Activated CD4-positive, alpha-beta T cell treated with anti-CD3 and anti-CD28 coated beads for 24 hours (primary cell): ENCODE data around the gene CARMIL1.
"Not testable (repeated sequence)": the region's sequence is repeated elsewhere in the genome, so short reads cannot be mapped to it uniquely, and the experiment has no call there.

ENCODE experiments used
- DNase-seq, 2 donors: peaks; one replicate each; pipeline ENCODE4 v3.0.0-alpha.2; 2020; ENCODE audit warnings: low read depth in 2 of 2

CARMIL1 gene

GRCh38 chr6:25366903-25367545 is 87.8 kb downstream of the CARMIL1 start:
- peak in 1 of 2 donors; percentile 21 for DNase-seq

DNA sequence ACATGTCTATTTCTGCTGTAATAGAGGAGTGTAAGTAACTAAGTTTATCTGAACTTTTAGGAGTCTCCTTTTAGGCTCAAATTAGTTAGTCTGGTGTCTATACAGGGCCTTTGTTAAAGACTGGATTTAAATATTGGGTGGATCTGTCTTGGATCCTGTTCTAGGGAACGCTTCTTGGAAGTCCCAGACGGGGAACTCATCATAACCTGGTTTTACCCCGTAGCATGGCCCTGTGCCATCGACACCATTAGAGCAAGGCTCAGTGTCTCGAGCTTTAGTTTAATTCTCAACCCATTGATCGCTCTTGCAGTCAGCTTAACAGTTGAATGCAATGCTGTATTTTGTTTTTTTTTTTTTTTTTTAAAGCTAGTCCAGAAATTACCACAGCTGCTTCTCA is 89.9 kb downstream of the CARMIL1 start:
- DNase-seq = no peak

- no peak for DNase-seq
Observed at GRCh38 chr6:25369433-25370177, 90.4 kb downstream of the CARMIL1 start.

GRCh38 chr6:25370178-25371036 is 91.2 kb downstream of the CARMIL1 start:
- DNase-seq = no peak

DNA sequence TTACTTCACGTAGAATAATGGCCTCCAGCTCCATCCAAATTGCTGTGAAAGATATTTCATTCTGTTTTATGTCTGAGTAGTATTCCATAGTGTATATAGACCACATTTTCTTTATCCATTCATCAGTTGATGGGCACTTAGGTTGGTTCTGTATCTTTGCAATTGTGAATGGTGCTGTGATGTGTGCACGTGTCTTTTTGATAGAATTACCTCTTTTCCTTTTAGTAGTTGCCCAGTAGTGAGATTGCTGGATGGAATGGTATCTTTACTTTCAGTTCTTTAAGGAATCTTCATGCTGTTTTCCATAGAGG is 91.8 kb downstream of the CARMIL1 start:
- DNase-seq = no peak

GRCh38 chr6:25375125-25375524 is 96.0 kb downstream of the CARMIL1 start:
- no peak for DNase-seq

GRCh38 chr6:25377664-25378063 is 98.5 kb downstream of the CARMIL1 start:
- DNase-seq = no peak

DNA sequence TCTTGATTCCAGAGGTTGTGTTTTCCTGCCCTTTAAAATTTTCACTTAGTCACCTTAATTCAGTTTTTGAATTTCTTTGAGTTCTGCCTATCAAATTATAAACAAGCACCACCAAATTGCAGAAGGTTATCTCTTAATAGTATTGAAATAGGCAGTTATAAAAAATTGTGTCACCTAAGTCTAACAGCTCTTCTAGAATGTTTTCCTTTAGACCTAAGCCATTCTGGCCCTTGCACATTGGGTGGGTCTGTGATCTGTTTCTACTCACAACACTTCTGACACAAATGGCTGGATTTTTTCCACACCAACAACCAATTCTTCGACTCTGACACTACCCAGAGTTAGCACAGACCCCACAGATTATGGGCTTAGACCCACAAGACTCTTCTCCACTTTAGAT is 101.9 kb downstream of the CARMIL1 start:
- DNase-seq = no peak

GRCh38 chr6:25382476-25382875 is 103.3 kb downstream of the CARMIL1 start:
- DNase-seq = not testable (repeated sequence)

- no peak for DNase-seq
Observed at GRCh38 chr6:25384234-25384633, 105.1 kb downstream of the CARMIL1 start.

GRCh38 chr6:25384967-25385366 is 105.8 kb downstream of the CARMIL1 start:
- no peak for DNase-seq

DNA sequence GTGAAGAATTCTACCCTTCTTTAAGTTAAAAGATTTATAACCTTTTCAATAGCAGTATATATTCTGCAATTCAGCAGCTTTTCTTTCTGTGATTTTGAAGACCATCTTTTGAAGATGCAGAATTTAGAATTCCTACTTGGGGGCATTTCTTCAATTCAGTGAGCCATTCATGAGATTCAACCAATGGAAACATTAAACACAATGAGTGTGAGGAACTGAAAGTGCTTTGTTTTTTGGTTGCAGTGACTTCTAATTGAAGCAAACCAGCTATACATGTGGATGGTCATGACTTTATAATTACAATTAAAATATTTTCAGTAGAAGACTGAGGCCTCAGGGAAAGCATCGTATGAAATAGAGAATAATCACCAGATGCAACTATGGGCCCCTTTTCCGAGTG is 108.3 kb downstream of the CARMIL1 start:
- no peak for DNase-seq

GRCh38 chr6:25387911-25388310 is 108.7 kb downstream of the CARMIL1 start:
- DNase-seq = no peak

DNA sequence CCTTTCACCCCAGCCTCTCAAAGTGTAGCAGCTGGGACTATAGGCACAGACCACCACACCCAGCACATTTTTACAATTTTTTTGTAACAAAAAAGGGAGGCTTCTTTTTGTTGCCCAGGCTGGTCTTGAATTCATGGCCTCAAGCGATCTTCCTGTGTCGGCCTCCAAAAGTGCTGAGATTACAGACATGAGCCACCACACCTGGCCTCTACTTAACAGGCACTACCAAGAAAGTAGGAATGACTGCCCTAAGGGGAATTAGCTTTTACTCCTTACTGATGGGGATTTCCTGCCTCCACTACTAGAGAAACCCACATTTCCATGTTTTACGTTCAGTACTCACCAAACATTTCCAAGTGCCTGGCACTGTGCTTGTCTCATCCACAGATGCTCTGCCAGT is 109.6 kb downstream of the CARMIL1 start:
- no peak for DNase-seq

DNA sequence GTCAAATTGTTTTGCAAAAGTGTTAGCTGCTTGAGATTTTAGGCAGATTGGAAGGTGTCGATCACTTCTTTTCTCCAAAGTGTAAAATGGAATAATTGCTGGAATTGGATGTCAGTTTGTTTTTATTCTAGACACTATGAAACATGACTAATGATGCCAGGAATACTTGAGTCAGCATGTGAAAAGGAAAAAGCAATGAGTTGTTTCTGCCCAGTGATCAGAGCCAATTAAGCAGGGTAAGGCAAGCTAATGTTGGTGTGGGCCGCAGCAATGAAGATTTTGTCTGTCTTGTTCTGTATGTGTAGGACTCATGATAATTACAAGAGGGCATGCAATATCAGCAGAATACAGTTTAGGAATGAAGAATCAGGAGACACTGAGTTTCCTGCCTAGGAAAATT is 110.3 kb downstream of the CARMIL1 start:
- DNase-seq = no peak

DNA sequence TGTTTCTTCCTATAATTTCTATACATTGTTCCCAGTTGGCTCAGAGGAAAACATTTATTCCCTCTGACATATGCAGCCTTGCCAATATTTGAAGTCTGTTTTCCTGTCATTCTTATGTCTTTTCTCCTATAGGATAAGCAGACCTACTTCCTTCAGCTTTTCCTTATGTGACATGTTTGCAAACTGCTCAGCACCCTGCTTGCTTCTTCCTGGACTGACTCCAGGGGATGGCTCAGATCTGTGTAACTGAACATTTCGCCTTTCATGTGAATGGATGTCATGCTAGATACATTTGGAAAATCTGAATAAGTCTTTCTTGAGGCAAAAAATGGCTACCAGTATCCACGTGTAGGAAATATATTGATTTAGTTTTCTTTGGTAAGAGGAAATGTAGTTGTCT is 113.2 kb downstream of the CARMIL1 start:
- DNase-seq = no peak

DNA sequence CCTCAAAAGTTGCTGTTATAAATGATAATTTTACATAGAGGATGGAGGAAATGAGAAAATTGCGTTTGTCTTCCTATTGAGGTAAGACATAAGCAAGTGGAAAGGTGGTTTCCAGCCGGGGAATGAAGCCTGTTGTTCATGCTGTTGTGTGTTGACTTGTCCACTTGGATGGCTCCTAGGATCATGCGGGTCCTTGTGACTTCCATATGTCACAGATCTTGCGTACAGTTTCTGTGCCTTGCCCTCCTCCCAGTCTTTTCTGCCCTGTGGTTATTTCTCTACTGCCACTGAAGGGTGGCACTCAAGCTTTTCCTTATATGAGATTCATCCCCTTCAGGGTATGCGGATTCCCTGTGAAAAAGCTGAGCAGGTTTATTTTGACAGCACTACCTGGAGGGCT is 116.6 kb downstream of the CARMIL1 start:
- DNase-seq = no peak

- no peak for DNase-seq
Observed at GRCh38 chr6:25397406-25397805, 118.2 kb downstream of the CARMIL1 start.

DNA sequence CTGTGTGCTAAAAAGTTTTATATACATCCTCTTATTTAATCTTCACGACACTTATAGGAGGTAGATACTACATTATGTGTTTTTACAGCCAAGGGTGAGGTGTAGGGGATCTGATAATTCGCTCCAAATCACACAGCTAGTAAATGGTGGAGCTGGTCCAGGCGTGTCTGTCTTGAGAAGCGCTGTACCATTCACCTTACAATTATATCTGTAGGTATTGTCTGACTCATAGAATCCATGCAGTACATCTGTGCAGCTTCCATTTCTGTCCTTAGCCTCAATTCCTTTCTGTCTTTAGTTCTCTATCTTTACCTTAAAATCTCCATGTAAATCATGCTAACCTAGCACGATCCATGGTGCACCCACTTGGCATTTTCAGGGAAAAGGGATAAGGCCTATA is 120.7 kb downstream of the CARMIL1 start:
- DNase-seq = no peak

DNA sequence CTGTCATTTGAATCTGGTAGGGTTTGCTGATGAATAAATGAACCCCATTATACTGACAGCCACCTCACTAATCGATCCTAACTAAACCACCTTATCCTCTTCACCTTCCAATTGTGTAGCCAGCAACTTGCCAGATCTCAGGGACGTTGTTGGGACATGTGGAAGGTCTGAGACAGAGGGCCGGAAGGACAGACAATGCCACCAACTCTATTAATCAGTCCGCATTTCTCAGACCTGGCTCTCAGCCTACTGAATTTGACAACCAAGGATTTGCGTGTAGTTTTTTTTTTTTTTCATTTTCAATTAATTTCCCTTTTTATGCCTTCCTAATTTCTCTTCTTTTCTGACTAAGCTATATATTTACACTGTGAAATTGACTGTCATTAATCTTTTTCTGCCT is 122.5 kb downstream of the CARMIL1 start:
- DNase-seq = no peak

DNA sequence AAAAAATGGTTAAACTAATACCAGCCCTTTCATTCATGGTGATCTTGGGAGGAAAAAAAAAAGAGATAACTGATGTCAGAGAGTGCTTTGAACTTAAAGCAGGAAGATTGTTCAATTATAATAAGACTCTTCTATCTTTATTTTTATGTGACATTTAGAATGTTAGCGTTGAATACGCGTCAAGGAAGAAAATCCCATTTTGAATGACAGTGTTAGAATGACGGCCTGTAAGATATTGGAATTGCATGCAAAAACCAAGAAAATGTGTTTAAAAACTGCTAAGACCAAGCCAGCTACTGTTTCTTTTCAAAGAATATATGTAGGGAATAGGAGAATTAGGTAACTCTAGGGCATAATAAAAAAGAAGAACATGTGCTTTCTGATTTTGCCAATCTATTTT is 123.0 kb downstream of the CARMIL1 start:
- DNase-seq = no peak

DNA sequence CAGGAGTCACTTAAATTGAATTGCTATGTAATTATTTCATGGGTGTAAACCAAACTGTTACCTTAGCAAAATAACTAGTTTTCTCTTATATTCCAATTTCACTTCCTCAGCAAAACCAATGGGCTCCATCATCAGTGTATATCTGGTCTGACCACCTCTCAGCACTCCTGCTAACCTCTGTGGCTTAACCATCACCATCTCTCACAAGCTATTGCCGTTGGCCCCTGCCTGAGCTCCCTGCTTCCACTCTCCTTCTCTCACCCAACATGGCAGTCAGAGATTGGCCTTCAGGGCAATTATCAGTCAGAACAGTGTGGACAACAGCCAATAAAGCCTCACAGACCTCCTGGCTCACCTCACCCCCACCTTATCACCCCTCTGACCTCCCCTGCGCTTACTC is 124.0 kb downstream of the CARMIL1 start:
- no peak for DNase-seq

DNA sequence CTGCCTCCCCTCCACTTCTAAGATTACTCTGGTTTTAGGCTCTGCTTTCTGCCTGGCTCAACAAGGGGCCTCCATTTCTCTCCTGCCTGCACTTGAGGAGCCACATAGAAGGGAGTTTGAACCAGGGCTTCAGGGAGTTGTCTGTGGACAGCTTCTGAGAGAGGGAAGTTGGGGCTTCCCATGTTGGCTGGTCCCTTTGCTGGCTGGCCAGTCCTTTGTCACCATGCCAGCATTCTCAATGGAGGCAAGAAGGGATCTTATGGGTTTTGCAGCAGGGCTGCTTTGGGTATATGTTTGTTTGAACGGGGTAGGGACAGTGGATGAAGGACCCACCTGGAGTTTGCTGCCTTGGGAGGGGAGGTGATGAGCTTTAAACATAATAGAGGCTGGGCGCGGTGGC is 124.9 kb downstream of the CARMIL1 start:
- DNase-seq = no peak
